H1 (cell line): ENCODE measurements around the gene MAP4K5. TPM values are rescaled to one million over a fixed set of nuclear protein-coding genes. Genes with fewer than 3 reads are reported as not detected.
A peak's percentile ranks its signal among the peaks of the same experiment; 100 is the strongest.

Source experiments
- CTCF ChIA-PET: fragments of 300-600 bp; sonication (Branson Sonifier 250); formaldehyde crosslinking; loops from one replicate; lab custom pipeline; 2021; ENCODE audit not compliant: partially characterized antibody; lab: Charles Lee
- POLR2A ChIA-PET: fragments of 300-600 bp; sonication (Branson Sonifier 250); formaldehyde crosslinking; loops from one replicate; lab custom pipeline; 2021; ENCODE audit warnings: inconsistent platforms; ENCODE audit not compliant: partially characterized antibody; lab: Charles Lee
- DNase-seq, 2 experiments: peaks; one replicate each; pipeline versions ENCODE4 v3.0.0 to v3.0.0-alpha.2; 2010 to 2022; ENCODE audit warnings: low spot score in 2 of 2, low read depth in 1 of 2, mixed read lengths in 1 of 2
- FAIRE-seq: peaks from 2 replicates; lab custom pipeline; 2011; peaks lifted over from hg19 to GRCh38; lab: Jason Lieb, UNC
- H2AFZ ChIP-seq: 2 replicates; pipeline ENCODE4 v1.8.1; 2012; ENCODE audit warnings: low read length, inconsistent platforms
- H2AK5ac ChIP-seq: 2 replicates; pipeline ENCODE4 v1.6.1; 2013; ENCODE audit warnings: low read depth, low read length
- H2BK120ac ChIP-seq: replicated peaks from 2 replicates; pipeline ENCODE3; 2013; ENCODE audit warnings: low read depth, low read length, inconsistent platforms
- H2BK12ac ChIP-seq: 2 replicates; pipeline ENCODE4 v1.6.1; 2013; ENCODE audit warnings: low read depth, low read length
- H2BK15ac ChIP-seq: 2 replicates; pipeline ENCODE4 v1.6.1; 2013; ENCODE audit warnings: low read length
- H2BK20ac ChIP-seq: 2 replicates; pipeline ENCODE4 v1.6.1; 2013; ENCODE audit warnings: low read length
- H2BK5ac ChIP-seq: 2 replicates; pipeline ENCODE4 v1.6.1; 2013; ENCODE audit warnings: low read depth, low read length
- H3K14ac ChIP-seq: 2 replicates; pipeline ENCODE4 v1.6.1; 2013; ENCODE audit warnings: inconsistent platforms; ENCODE audit not compliant: insufficient read length
- H3K18ac ChIP-seq: 2 replicates; pipeline ENCODE4 v1.6.1; 2013; ENCODE audit warnings: low read length; ENCODE audit errors: extremely low read depth
- H3K23ac ChIP-seq: 2 replicates; pipeline ENCODE4 v1.6.1; 2013; ENCODE audit warnings: inconsistent platforms; ENCODE audit not compliant: insufficient read length
- H3K23me2 ChIP-seq: 2 replicates; pipeline ENCODE4 v1.6.1; 2013; ENCODE audit warnings: low read depth, low read length
- H3K27ac ChIP-seq: 2 replicates; pipeline ENCODE4 v1.6.1; 2011; ENCODE audit warnings: low read depth, low read length, inconsistent platforms
- H3K27me3 ChIP-seq, 4 experiments: replicated peaks in 1 of 4; 1 replicate in 1 of 4; 2 replicates in 3 of 4; pipeline versions ENCODE4 v1.6.1 to v1.8.1; 2011 to 2013; ENCODE audit warnings: low read length in 3 of 4, mild to moderate bottlenecking in 3 of 4, inconsistent platforms in 2 of 4, mixed read lengths in 2 of 4, moderate library complexity in 1 of 4; ENCODE audit not compliant: control insufficient read depth in 3 of 4, insufficient read depth in 3 of 4; ENCODE audit errors: extremely low read depth in 1 of 4
- H3K36me3 ChIP-seq, 4 experiments: 2 replicates each; pipeline versions ENCODE4 v1.6.1 to v1.8.1; 2011 to 2013; ENCODE audit warnings: mild to moderate bottlenecking in 4 of 4, low read length in 3 of 4, moderate library complexity in 2 of 4, control low read depth in 1 of 4, inconsistent platforms in 1 of 4; ENCODE audit not compliant: insufficient read depth in 4 of 4, control insufficient read depth in 2 of 4
- H3K4ac ChIP-seq: replicated peaks from 2 replicates; pipeline ENCODE3; 2013; ENCODE audit warnings: low read length, low read depth, mixed read lengths, inconsistent platforms; ENCODE audit not compliant: insufficient read length
- H3K4me1 ChIP-seq, 4 experiments: replicated peaks in 1 of 4; 1 replicate in 1 of 4; 2 replicates in 3 of 4; pipeline versions ENCODE4 v1.6.1 to v1.8.1; 2011 to 2013; ENCODE audit warnings: low read length in 3 of 4, inconsistent platforms in 2 of 4, mixed read lengths in 1 of 4; ENCODE audit not compliant: insufficient read depth in 4 of 4, control insufficient read depth in 3 of 4
- H3K4me2 ChIP-seq, 2 experiments: 2 replicates each; pipeline versions ENCODE4 v1.6.1 to v1.8.1; 2011 to 2013; ENCODE audit warnings: low read depth in 2 of 2, low read length in 2 of 2, control low read depth in 1 of 2, inconsistent platforms in 1 of 2, mild to moderate bottlenecking in 1 of 2; ENCODE audit not compliant: insufficient read depth in 1 of 2
- H3K4me3 ChIP-seq, 4 experiments: fragments of 200-600, 300-600 bp in 1 of 4; sonication (generic), shearing (Covaris generic), sonication (Bioruptor Twin) in 1 of 4; 2 replicates each; pipeline versions ENCODE4 v1.5.1 to v1.8.1; 2011 to 2016; ENCODE audit warnings: low read length in 4 of 4, low read depth in 3 of 4, control low read depth in 2 of 4, inconsistent platforms in 2 of 4, mild to moderate bottlenecking in 2 of 4, mixed read lengths in 1 of 4, moderate library complexity in 1 of 4; ENCODE audit not compliant: insufficient read depth in 2 of 4; ENCODE audit errors: extremely low read depth in 1 of 4
- H3K56ac ChIP-seq: replicated peaks from 2 replicates; pipeline ENCODE3; 2013; ENCODE audit warnings: low read depth, mild to moderate bottlenecking, mixed read lengths, low read length, inconsistent platforms; ENCODE audit not compliant: insufficient read length
- H3K79me1 ChIP-seq: 2 replicates; pipeline ENCODE4 v1.6.1; 2013; ENCODE audit warnings: low read depth, low read length, control low read depth
- H3K79me2 ChIP-seq, 2 experiments: 2 replicates each; pipeline versions ENCODE4 v1.6.1 to v1.8.1; 2012 to 2013; ENCODE audit warnings: low read length in 2 of 2, mild to moderate bottlenecking in 2 of 2, inconsistent platforms in 1 of 2; ENCODE audit not compliant: insufficient read depth in 2 of 2, control insufficient read depth in 1 of 2
- H3K9ac ChIP-seq, 4 experiments: replicated peaks in 1 of 4; 1 replicate in 1 of 4; 2 replicates in 3 of 4; pipeline versions ENCODE4 v1.6.1 to v1.8.1; 2011 to 2013; ENCODE audit warnings: low read depth in 3 of 4, low read length in 3 of 4, control low read depth in 2 of 4, mild to moderate bottlenecking in 2 of 4, moderate library complexity in 2 of 4, inconsistent platforms in 1 of 4; ENCODE audit errors: extremely low read depth in 1 of 4
- H3K9me3 ChIP-seq, 2 experiments: 2 replicates each; pipeline versions ENCODE4 v1.6.1 to v1.8.1; 2012 to 2013; ENCODE audit warnings: mild to moderate bottlenecking in 2 of 2, moderate library complexity in 2 of 2, control low read depth in 1 of 2, inconsistent platforms in 1 of 2, low read depth in 1 of 2, low read length in 1 of 2, mixed read lengths in 1 of 2; ENCODE audit not compliant: insufficient read depth in 2 of 2
- H4K20me1 ChIP-seq, 2 experiments: replicated peaks in 1 of 2; 2 replicates each; pipeline versions ENCODE3 to v1.8.1; 2011 to 2013; ENCODE audit warnings: inconsistent platforms in 2 of 2, low read length in 2 of 2, mild to moderate bottlenecking in 1 of 2; ENCODE audit not compliant: insufficient read depth in 2 of 2, control insufficient read depth in 1 of 2
- H4K5ac ChIP-seq: 2 replicates; pipeline ENCODE4 v1.6.1; 2013; ENCODE audit warnings: low read length, low read depth, mixed read lengths, inconsistent platforms; ENCODE audit not compliant: insufficient read length
- H4K8ac ChIP-seq: 2 replicates; pipeline ENCODE4 v1.8.0; 2013; ENCODE audit warnings: mild to moderate bottlenecking, moderate library complexity, low read length, inconsistent platforms; ENCODE audit not compliant: insufficient read depth; ENCODE audit errors: extremely low read depth
- H4K91ac ChIP-seq: replicated peaks from 2 replicates; pipeline ENCODE3; 2013; ENCODE audit warnings: low read length, mixed read lengths, inconsistent platforms; ENCODE audit not compliant: insufficient read length
- EP300 ChIP-seq, 2 experiments: IDR thresholded peaks; 1 replicate in 1 of 2; 2 replicates in 1 of 2; pipeline ENCODE4 v1.6.1; 2011 to 2012; ENCODE audit warnings: low read depth in 2 of 2, low read length in 2 of 2, mild to moderate bottlenecking in 2 of 2, borderline replicate concordance in 1 of 2, inconsistent platforms in 1 of 2, moderate library complexity in 1 of 2
- SP4 ChIP-seq: IDR thresholded peaks from 2 replicates; pipeline ENCODE4 v1.6.1; 2012; ENCODE audit warnings: low read length, inconsistent platforms
- SUZ12 ChIP-seq: fragments of 200-600 bp; sonication (generic); IDR thresholded peaks from 2 replicates; pipeline ENCODE4 v1.6.1; 2012; ENCODE audit warnings: mild to moderate bottlenecking, inconsistent platforms, low read length, moderate library complexity, mixed read lengths
- WGBS, 2 experiments: shearing (Covaris generic) in 1 of 2; methylation state at CpG; one replicate each; pipeline versions ENCODE4 v1.1.6 to v1.1.7; 2013 to 2015; ENCODE audit warnings: low lambda C conversion rate in 2 of 2, mixed read lengths in 2 of 2, inconsistent platforms in 1 of 2, low coverage in 1 of 2, missing lambda C conversion rate in 1 of 2; ENCODE audit not compliant: insufficient replicate concordance in 2 of 2, insufficient coverage in 1 of 2, insufficient read length in 1 of 2; ENCODE audit errors: extremely low coverage in 1 of 2, missing lambda C conversion rate in 1 of 2; 5-methylcytosine and 5-hydroxymethylcytosine counted together
- polyA plus RNA-seq, 7 experiments: library from polyadenylated mRNA; depleted of rRNA in 3 of 7; stranded (reverse) in 5 of 7; unstranded in 2 of 7; fragments of >200 nt in 5 of 7; fragments of 200-250 nt in 2 of 7; gene quantifications; 1 replicate in 5 of 7; 2 replicates in 1 of 7; 4 replicates in 1 of 7; pipeline versions ENCODE4 v1.2.1 to v1.2.3, GENCODE V29; 2011 to 2013; ENCODE audit warnings: missing spikeins in 2 of 7, mixed read lengths in 2 of 7
- total RNA-seq: library from RNA; stranded (reverse); fragmentation: NEBNext Ultra II Directional; extraction: Animal tissue kit (Norgen Biotek cat#: 25700); gene quantifications from 2 replicates; pipeline ENCODE4 v1.2.1, GENCODE V29; 2021

MAP4K5 gene
- total and polyA plus RNA-seq, 2 of the 8 experiments (the other 6 are each of a cell fraction or from before 2014, with no cell fraction given): 7.6 to 34.5 TPM

DNA sequence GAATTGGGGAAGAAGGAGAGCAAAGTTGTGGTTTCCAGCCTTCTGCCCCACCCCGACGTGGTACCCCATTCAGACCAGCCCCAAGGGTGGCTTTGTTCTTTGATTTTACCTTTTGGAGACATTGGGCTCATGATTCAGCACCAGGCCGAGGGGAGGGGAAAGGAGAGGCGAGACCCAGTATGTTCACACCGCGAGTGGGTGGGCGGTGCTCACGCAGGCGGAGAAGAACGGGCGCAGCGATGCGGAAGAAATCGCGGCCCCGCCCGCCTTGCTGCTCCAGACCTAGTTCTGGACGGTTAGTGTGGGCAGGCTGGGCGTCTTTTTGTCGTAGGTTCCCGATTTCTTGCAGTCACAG, 28.5 kb upstream of the MAP4K5 start:
- Histone ChIP-seq H4K91ac (peak overlapping the region; percentile 36), H2BK20ac (no peak overlapping the region), H3K79me2 (no peaks in the 10 kb centered on the region), H3K9me3 (no peaks in the 10 kb centered on the region), H4K5ac (no peak overlapping the region), H3K79me1 (no peaks in the 10 kb centered on the region), H3K4me3 (peak overlapping the region; percentile 62 to 88 (median 83)), H2BK15ac (no peak overlapping the region), H3K18ac (peak overlapping the region; percentile 68; the same call in 1 of the 2 replicates), H3K56ac (no peak overlapping the region)
- TF ChIP-seq SUZ12 (peak; percentile 30; the same call in 1 of the 2 replicates), SP4 (no peak), EP300 (IDR thresholded peaks at IDR 0.05; ENCODE audit: borderline replicate concordance in 1 of 2, low read depth in 2 of 2, low read length in 2 of 2) (no peak)
- TF ChIP-seq, all 59 proteins: peak for 1
- H2BK12ac ChIP-seq: no peak overlapping the region
- peaks cover 12% of the 10 kb centered on the region for H3K23me2 ChIP-seq
- peak overlapping the region; percentile 94 for H2AFZ ChIP-seq
- peak overlapping the region; percentile 75 to 94 for H3K4me2 ChIP-seq
- ChIA-PET POLR2A (interaction anchor here (0.6 to 1.0 kb wide), 3 partner anchors 20 to 443 kb away, joined by 3 to 4 read pairs (median 3); no protein-coding TSS in a partner anchor), CTCF (interaction anchor here (1.0 to 1.9 kb wide), 3 partner anchors 18 to 490 kb away, joined by 3 to 5 read pairs (median 4); no protein-coding TSS in a partner anchor)
- 0 out of 2 replicates have a peak overlapping the region, but pooled peaks have one; percentile 27 for H2BK5ac ChIP-seq
- H4K20me1 ChIP-seq: no peaks in the 10 kb centered on the region
- H3K36me3 ChIP-seq: no peaks in the 10 kb centered on the region
- no peak overlapping the region for H3K23ac ChIP-seq
- 4% methylated on average over 18 of the region's 21 CpGs; no CpG with 5 or more reads in 1 of the 2 experiments for WGBS, 2 experiments
- H3K9ac ChIP-seq: peak overlapping the region; percentile 37 to 71 (median 64)
- H3K14ac ChIP-seq: peak overlapping the region; percentile 8
- H2BK120ac ChIP-seq: no peak overlapping the region
- no peak overlapping the region for H3K27ac ChIP-seq
- H2AK5ac ChIP-seq: no peak overlapping the region
- peaks cover 0 to 3% (median 1%) of the 10 kb centered on the region in 4 experiments; a peak in 1 of 7 replicates for H3K4me1 ChIP-seq
- FAIRE-seq (no peak), DNase-seq (peak in 1 of 2 experiments; percentile 67)
- peaks cover 0 to 3% (median 1%) of the 10 kb centered on the region in 4 experiments; a peak in 3 of 7 replicates for H3K27me3 ChIP-seq
- H4K8ac ChIP-seq: peak overlapping the region; percentile 93; the same call in 1 of the 2 replicates
- peak overlapping the region; percentile 13 for H3K4ac ChIP-seq
